Activated T-cell treated with anti-CD3 and anti-CD28 coated beads, Interleukin-2, amount 50 U/mL, for 24 hours (primary cell): ENCODE measurements around the gene GMIP.

Source experiments
- DNase-seq: peaks from one replicate; pipeline ENCODE4 v3.0.0-alpha.2; 2020
- H3K27ac Mint-ChIP-seq: 2 replicates; pipeline ENCODE4 v1.8.0; 2020; ENCODE audit warnings: mild to moderate bottlenecking, mixed read lengths
- H3K27me3 Mint-ChIP-seq: 2 replicates; pipeline ENCODE4 v1.8.0; 2020; ENCODE audit warnings: mixed read lengths
- H3K36me3 Mint-ChIP-seq: 2 replicates; pipeline ENCODE4 v1.8.0; 2020; ENCODE audit warnings: low read depth, mixed read lengths
- H3K4me1 Mint-ChIP-seq: 2 replicates; pipeline ENCODE4 v1.8.0; 2020; ENCODE audit warnings: low read depth, mixed read lengths
- H3K4me3 Mint-ChIP-seq: 2 replicates; pipeline ENCODE4 v1.8.0; 2020; ENCODE audit warnings: mild to moderate bottlenecking, moderate library complexity, mixed read lengths
- H3K9me3 Mint-ChIP-seq: 2 replicates; pipeline ENCODE4 v1.8.0; 2020; ENCODE audit warnings: mixed read lengths

The GMIP gene

GRCh38 chr19:19634516-19635312, 8.7 kb downstream of the GMIP start:
- Mint-ChIP-seq H3K4me3 (no peak overlapping the region), H3K27me3 (no peaks in the 10 kb centered on the region), H3K9me3 (no peaks in the 10 kb centered on the region), H3K4me1 (peaks cover 5% of the 10 kb centered on the region), H3K27ac (peak overlapping the region; percentile 80), H3K36me3 (peaks cover 88% of the 10 kb centered on the region)
- no peak for DNase-seq

- no peaks in the 10 kb centered on the region for H3K9me3 Mint-ChIP-seq
- peak overlapping the region; percentile 8 for H3K27ac Mint-ChIP-seq
- H3K4me3 Mint-ChIP-seq = no peak overlapping the region
- no peaks in the 10 kb centered on the region for H3K27me3 Mint-ChIP-seq
- peaks cover 5% of the 10 kb centered on the region for H3K4me1 Mint-ChIP-seq
- DNase-seq = no peak
- peaks cover 87% of the 10 kb centered on the region for H3K36me3 Mint-ChIP-seq
These were observed 9.5 kb downstream of the GMIP start for GRCh38 chr19:19633711-19634515.

GRCh38 chr19:19632661-19633060, 10.8 kb downstream of the GMIP start:
- Mint-ChIP-seq H3K9me3 (no peaks in the 10 kb centered on the region), H3K36me3 (peaks cover 80% of the 10 kb centered on the region), H3K4me1 (peaks cover 9% of the 10 kb centered on the region), H3K27me3 (no peaks in the 10 kb centered on the region), H3K4me3 (no peak overlapping the region), H3K27ac (peak overlapping the region; percentile 50)
- DNase-seq = no peak

GRCh38 chr19:19631346-19631745, 12.1 kb downstream of the GMIP start:
- Mint-ChIP-seq H3K27ac (peak overlapping the region; percentile 68), H3K4me3 (no peak overlapping the region), H3K4me1 (peaks cover 22% of the 10 kb centered on the region), H3K27me3 (no peaks in the 10 kb centered on the region), H3K36me3 (peaks cover 79% of the 10 kb centered on the region), H3K9me3 (no peaks in the 10 kb centered on the region)
- DNase-seq = no peak

GRCh38 chr19:19630426-19630825, 13.0 kb downstream of the GMIP start:
- no peak for DNase-seq
- H3K27me3 Mint-ChIP-seq = no peaks in the 10 kb centered on the region
- H3K4me1 Mint-ChIP-seq = peaks cover 25% of the 10 kb centered on the region
- H3K9me3 Mint-ChIP-seq = no peaks in the 10 kb centered on the region
- peaks cover 74% of the 10 kb centered on the region for H3K36me3 Mint-ChIP-seq
- H3K27ac Mint-ChIP-seq = no peak overlapping the region
- no peak overlapping the region for H3K4me3 Mint-ChIP-seq

- peak; percentile 31 for DNase-seq
- no peaks in the 10 kb centered on the region for H3K27me3 Mint-ChIP-seq
- H3K4me1 Mint-ChIP-seq = peaks cover 25% of the 10 kb centered on the region
- H3K9me3 Mint-ChIP-seq = no peaks in the 10 kb centered on the region
- no peak overlapping the region for H3K4me3 Mint-ChIP-seq
- H3K27ac Mint-ChIP-seq = no peak overlapping the region
- H3K36me3 Mint-ChIP-seq = peaks cover 71% of the 10 kb centered on the region
These were observed 13.4 kb downstream of the GMIP start for GRCh38 chr19:19630062-19630414.

- H3K4me1 Mint-ChIP-seq = peaks cover 32% of the 10 kb centered on the region
- H3K27me3 Mint-ChIP-seq = no peaks in the 10 kb centered on the region
- H3K9me3 Mint-ChIP-seq = no peaks in the 10 kb centered on the region
- peaks cover 67% of the 10 kb centered on the region for H3K36me3 Mint-ChIP-seq
- peak overlapping the region; percentile 88 for H3K27ac Mint-ChIP-seq
- DNase-seq = peak; percentile 76
- H3K4me3 Mint-ChIP-seq = peak overlapping the region; percentile 73
These were observed 14.8 kb downstream of the GMIP start for GRCh38 chr19:19628501-19629134.

GRCh38 chr19:19627621-19628500, 15.6 kb downstream of the GMIP start, which contains the start of gene LPAR2:
Gene LPAR2 (minus strand): TSS chr19:19628220. CDS start chr19:19627275, 945 bp downstream.
- H3K4me3 Mint-ChIP-seq = peak within 1 kb of the TSS; percentile 84
- H3K4me1 Mint-ChIP-seq = peaks cover 34% of the 10 kb centered on the region
- DNase-seq = peak; percentile 82
- peak within 1 kb of the TSS; percentile 91 for H3K27ac Mint-ChIP-seq
- H3K36me3 Mint-ChIP-seq = peaks cover 64% of the 10 kb centered on the region
- H3K27me3 Mint-ChIP-seq = no peaks in the 10 kb centered on the region
- H3K9me3 Mint-ChIP-seq = no peaks in the 10 kb centered on the region

GRCh38 chr19:19626516-19627472, 16.7 kb downstream of the GMIP start:
- H3K36me3 Mint-ChIP-seq = peaks cover 61% of the 10 kb centered on the region

GRCh38 chr19:19624032-19624570, 19.4 kb downstream of the GMIP start:
- DNase-seq = no peak
- Mint-ChIP-seq H3K36me3 (peaks cover 42% of the 10 kb centered on the region), H3K9me3 (no peaks in the 10 kb centered on the region), H3K4me1 (peaks cover 38% of the 10 kb centered on the region), H3K27ac (peak overlapping the region; percentile 2), H3K4me3 (no peak overlapping the region), H3K27me3 (no peaks in the 10 kb centered on the region)

More at GRCh38 chr19:19626516-19627472, 16.7 kb downstream of the GMIP start:
- peak; percentile 38 for DNase-seq
- Mint-ChIP-seq H3K27ac (peak overlapping the region; percentile 91), H3K4me1 (peaks cover 34% of the 10 kb centered on the region), H3K27me3 (no peaks in the 10 kb centered on the region), H3K9me3 (no peaks in the 10 kb centered on the region), H3K4me3 (peak overlapping the region; percentile 84)

- Mint-ChIP-seq H3K9me3 (no peaks in the 10 kb centered on the region), H3K4me3 (no peak overlapping the region), H3K27ac (peak overlapping the region; percentile 44), H3K4me1 (peaks cover 39% of the 10 kb centered on the region), H3K27me3 (no peaks in the 10 kb centered on the region), H3K36me3 (peaks cover 38% of the 10 kb centered on the region)
- DNase-seq = no peak
These were observed 20.1 kb downstream of the GMIP start for GRCh38 chr19:19623383-19623782.

- Mint-ChIP-seq H3K27me3 (no peaks in the 10 kb centered on the region), H3K4me1 (peaks cover 45% of the 10 kb centered on the region), H3K9me3 (no peaks in the 10 kb centered on the region), H3K4me3 (no peak overlapping the region), H3K36me3 (peaks cover 36% of the 10 kb centered on the region), H3K27ac (no peak overlapping the region)
- DNase-seq = no peak
These were observed 23.6 kb downstream of the GMIP start for GRCh38 chr19:19619849-19620210.
